22Rv1 (cell line): ENCODE measurements around the gene TTC9.

Experiments used
- H3K27ac ChIP-seq: fragments of 450-650 bp; 2 replicates; pipeline ENCODE4 v1.5.1; 2017
- ZFX ChIP-seq: fragments of 450-650 bp; IDR thresholded peaks from 2 replicates; pipeline ENCODE4 v1.6.1; 2017; ENCODE audit warnings: antibody characterized with exemption, borderline replicate concordance
- TF ChIP-seq, protein P1 (sequence below): fragments of 450-650 bp; IDR thresholded peaks from 2 replicates; pipeline ENCODE4 v1.5.1; 2017; ENCODE audit warnings: mild to moderate bottlenecking

TTC9 gene

DNA sequence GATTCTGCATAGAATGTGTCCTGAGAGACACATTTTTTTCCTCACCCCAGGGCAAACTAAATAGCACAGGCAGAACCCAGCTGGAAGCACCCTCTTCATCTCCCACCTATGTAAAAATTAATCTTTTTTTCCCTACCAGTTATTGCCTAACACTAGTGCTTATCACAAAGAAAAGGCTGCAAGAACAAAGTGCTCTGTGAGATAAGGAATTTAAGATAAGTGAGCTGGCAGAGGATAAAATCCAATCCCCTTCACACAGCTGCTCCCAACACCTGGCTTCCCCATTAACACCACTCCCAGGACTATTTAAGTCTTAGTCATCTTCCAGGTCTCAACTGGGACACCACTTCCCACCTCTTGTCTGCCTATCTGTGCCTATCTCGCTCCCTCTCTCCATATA, 75.2 kb downstream of the TTC9 start:
- H3K27ac ChIP-seq = no peak overlapping the region
- TF ChIP-seq ZFX = no peak
- TF ChIP-seq, protein P1, sequence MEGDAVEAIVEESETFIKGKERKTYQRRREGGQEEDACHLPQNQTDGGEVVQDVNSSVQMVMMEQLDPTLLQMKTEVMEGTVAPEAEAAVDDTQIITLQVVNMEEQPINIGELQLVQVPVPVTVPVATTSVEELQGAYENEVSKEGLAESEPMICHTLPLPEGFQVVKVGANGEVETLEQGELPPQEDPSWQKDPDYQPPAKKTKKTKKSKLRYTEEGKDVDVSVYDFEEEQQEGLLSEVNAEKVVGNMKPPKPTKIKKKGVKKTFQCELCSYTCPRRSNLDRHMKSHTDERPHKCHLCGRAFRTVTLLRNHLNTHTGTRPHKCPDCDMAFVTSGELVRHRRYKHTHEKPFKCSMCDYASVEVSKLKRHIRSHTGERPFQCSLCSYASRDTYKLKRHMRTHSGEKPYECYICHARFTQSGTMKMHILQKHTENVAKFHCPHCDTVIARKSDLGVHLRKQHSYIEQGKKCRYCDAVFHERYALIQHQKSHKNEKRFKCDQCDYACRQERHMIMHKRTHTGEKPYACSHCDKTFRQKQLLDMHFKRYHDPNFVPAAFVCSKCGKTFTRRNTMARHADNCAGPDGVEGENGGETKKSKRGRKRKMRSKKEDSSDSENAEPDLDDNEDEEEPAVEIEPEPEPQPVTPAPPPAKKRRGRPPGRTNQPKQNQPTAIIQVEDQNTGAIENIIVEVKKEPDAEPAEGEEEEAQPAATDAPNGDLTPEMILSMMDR = no peak

DNA sequence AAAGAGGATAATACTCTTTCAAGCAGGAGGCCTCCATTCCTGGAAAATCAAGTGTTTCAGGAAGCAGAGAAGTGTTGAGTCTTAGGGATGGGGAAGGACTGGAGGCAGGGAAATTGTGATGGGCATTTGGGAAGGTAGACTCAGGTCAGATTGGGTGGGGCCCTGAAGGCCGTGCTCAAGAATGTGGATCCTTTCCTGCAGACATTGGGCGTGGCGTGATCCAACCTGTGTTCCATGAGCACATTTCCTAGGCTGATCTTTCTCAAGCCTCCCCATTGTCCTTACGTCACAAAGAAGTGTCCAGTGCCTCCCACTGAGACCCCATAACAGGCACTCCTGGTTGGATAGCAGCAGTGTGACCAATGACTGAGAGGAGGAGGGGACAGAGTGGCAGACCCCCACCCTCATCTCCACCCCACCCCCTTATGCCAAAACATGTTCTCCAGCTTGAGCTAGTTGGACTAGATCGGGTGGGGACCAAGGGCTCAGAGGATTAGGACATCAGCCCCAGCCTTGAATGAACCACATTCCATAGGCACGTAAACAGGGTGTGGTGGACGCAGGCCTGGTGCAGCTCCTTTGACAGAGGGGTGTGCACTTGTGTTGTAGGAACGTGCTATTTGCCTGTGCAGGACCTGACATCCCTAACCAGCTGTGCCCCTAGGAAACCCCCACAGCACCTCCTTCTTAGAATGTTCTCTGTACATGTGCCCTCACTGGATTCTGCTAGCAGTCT, 76.8 kb downstream of the TTC9 start:
- no peak for TF ChIP-seq ZFX
- no peak overlapping the region for H3K27ac ChIP-seq

DNA sequence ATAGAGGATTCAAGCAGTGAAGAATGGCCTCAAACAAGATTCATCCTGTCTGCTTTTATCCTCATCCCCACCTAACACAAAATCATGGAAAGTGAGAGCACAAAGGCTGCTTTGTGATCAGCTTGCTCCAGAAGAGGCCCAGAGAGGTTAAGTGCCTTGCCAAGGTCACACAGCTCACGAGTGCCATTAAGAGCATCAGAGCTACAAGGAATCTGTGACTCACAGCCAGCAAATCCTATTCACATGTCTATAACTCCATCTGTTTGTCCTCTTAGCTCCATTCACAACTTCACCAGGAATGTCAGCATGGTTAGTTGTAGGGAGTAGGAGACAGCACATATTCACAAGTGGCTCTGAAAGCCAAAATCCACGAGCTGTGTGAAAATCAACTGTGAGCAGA, 79.8 kb downstream of the TTC9 start:
- no peak overlapping the region for H3K27ac ChIP-seq
- TF ChIP-seq, protein P1 = no peak
- no peak for TF ChIP-seq ZFX

DNA sequence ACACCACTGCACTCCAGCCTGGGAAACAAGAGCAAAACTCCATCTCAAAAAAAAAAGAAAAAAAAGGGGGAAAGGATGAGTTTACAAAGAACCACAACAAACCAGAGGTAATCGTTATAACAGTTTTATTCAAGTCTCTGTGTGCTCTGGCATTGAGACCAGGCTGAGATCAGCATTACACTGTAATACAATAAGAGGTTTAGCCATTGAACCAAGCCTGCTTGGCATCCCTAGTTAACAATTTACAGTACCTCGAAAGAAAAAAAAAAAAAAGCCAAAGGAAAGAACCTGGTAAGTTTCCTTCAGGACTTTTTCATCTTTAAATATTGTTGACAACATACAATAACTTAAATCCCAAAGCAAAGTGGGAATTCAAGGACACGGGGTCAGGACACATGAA, 80.7 kb downstream of the TTC9 start:
- TF ChIP-seq, protein P1 = no peak
- no peak overlapping the region for H3K27ac ChIP-seq

DNA sequence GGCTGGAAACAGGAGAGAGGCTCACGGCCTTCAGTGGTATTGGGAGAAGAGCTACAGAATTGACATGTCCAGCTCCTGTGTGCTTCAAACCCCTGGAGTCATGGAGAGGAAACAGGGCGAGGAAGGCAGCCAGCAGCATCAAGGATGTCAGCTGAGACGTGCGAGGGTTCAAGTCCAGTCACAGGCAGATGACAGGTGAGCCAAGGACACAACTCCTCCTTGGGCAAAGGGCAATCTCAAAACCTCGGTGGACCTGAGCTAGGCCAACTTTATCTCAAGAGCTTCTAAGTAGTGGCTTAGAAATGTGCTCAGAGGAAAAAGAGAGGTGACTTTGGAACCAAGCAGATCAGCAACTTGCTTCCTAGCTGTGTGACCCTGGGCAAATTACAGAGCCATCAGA, 81.6 kb downstream of the TTC9 start:
- H3K27ac ChIP-seq = no peak overlapping the region
- no peak for TF ChIP-seq ZFX
- TF ChIP-seq, protein P1 = no peak

DNA sequence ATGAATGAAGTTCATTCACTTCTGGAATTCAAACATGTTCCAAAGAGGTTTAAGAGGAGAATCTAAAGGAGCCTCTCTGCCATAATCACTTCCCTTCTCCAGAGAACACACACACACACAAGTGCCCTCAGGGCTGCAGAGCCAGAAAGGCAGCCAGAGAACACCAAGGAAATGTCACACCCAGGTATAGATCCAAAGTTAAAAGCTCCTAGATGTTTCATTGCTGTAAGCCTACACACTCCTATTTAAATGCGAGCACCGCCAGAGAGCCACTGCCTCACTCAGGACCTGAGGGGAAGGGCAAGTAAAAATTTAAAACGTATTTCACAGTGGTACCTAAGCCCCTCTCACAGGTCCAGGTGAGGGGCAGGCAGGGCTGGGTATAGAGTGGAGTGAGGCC, 82.4 kb downstream of the TTC9 start:
- TF ChIP-seq ZFX = no peak
- TF ChIP-seq, protein P1 = no peak
- no peak overlapping the region for H3K27ac ChIP-seq

DNA sequence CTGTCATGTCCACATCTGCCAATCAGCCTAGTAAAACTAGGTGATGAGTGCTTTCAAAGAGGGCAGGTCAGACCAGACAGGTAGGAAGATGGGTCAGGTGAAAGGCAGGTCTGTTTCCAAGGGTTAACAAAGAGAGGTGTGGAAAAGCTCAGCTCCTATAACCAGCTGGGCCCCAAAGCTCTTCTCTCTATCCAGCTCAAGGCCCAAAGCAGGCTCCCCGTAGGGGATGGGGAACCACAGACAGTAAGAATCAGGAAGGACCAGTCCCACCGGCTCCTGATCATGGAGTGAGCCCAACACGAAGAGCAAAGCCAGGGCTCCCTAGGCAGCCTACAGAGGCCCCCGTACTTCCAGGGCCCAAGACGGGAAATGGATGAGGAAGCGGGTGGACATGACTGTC, 83.2 kb downstream of the TTC9 start:
- H3K27ac ChIP-seq = no peak overlapping the region
- TF ChIP-seq, protein P1 = no peak
- TF ChIP-seq ZFX = no peak
